ENCODE measurements around the gene PKNOX2. TPM values are rescaled to one million over a fixed set of nuclear protein-coding genes. Genes with fewer than 3 reads are reported as not detected.

Gene PKNOX2
- total and polyA plus RNA-seq, 4 donors = 3.1 to 10.6 (median 7.9) TPM

- peak overlapping the region in 1 of 2 donors; percentile 2 for H3K9ac ChIP-seq (ENCODE audit: insufficient read depth in 1 of 2, low read length in 2 of 2)
- 54 to 69% methylated on average over 17 of the region's 17 CpGs for WGBS, 2 donors
- peak; percentile 32 to 65 (median 60) for DNase-seq
- H3K27me3 ChIP-seq (ENCODE audit: control insufficient read depth in 3 of 3, insufficient read depth in 3 of 3, low read length in 2 of 3) = no peaks in the 10 kb centered on the region
- H3K9me3 ChIP-seq (ENCODE audit: control insufficient read depth in 4 of 4, insufficient read depth in 3 of 4, low read length in 3 of 4) = no peaks in the 10 kb centered on the region
- peak overlapping the region in 1 of 2 donors; percentile 55 for H3K27ac ChIP-seq (ENCODE audit: low read depth in 1 of 2, low read length in 1 of 2)
- no peak for TF ChIP-seq CTCF (IDR thresholded peaks at IDR 0.05; ENCODE audit: control extremely low read depth, extremely low read depth)
- ATAC-seq (ENCODE audit: insufficient read depth, low FRiP score) = no peak
- peaks cover 0 to 48% (median 9%) of the 10 kb centered on the region in 5 donors for H3K4me1 ChIP-seq (ENCODE audit: control insufficient read depth in 5 of 5, insufficient read depth in 5 of 5, low read length in 5 of 5)
- H3K36me3 ChIP-seq (ENCODE audit: control insufficient read depth in 4 of 4, insufficient read depth in 4 of 4, low read length in 4 of 4) = no peaks in the 10 kb centered on the region
- no peak overlapping the region for H3K4me3 ChIP-seq
Measured at GRCh38 chr11:125250318-125251213, 86.0 kb downstream of the PKNOX2 start.

GRCh38 chr11:125251214-125251545 is 86.6 kb downstream of the PKNOX2 start:
- Histone ChIP-seq H3K9ac (ENCODE audit: insufficient read depth in 1 of 2, low read length in 2 of 2) (peak overlapping the region in 1 of 2 donors; percentile 2), H3K27me3 (ENCODE audit: control insufficient read depth in 3 of 3, insufficient read depth in 3 of 3, low read length in 2 of 3) (no peaks in the 10 kb centered on the region), H3K4me3 (no peak overlapping the region), H3K27ac (ENCODE audit: low read depth in 1 of 2, low read length in 1 of 2) (no peak overlapping the region), H3K36me3 (ENCODE audit: control insufficient read depth in 4 of 4, insufficient read depth in 4 of 4, low read length in 4 of 4) (no peaks in the 10 kb centered on the region), H3K9me3 (ENCODE audit: control insufficient read depth in 4 of 4, insufficient read depth in 3 of 4, low read length in 3 of 4) (no peaks in the 10 kb centered on the region), H3K4me1 (ENCODE audit: control insufficient read depth in 5 of 5, insufficient read depth in 5 of 5, low read length in 5 of 5) (peaks cover 0 to 52% (median 13%) of the 10 kb centered on the region in 5 donors)
- 84 to 90% methylated on average over 5 of the region's 5 CpGs for WGBS, 2 donors
- DNase-seq (peak in 2 of 3 donors; percentile 74 to 79), ATAC-seq (ENCODE audit: insufficient read depth, low FRiP score) (no peak)
- TF ChIP-seq CTCF (IDR thresholded peaks at IDR 0.05; ENCODE audit: control extremely low read depth, extremely low read depth) = no peak

GRCh38 chr11:125251956-125252355 is 87.4 kb downstream of the PKNOX2 start:
- peak in 2 of 3 donors; percentile 29 to 49 for DNase-seq

More at GRCh38 chr11:125251956-125252355, 87.4 kb downstream of the PKNOX2 start:
- Histone ChIP-seq H3K27ac (ENCODE audit: low read depth in 1 of 2, low read length in 1 of 2) (no peak overlapping the region), H3K4me3 (no peak overlapping the region), H3K9ac (ENCODE audit: insufficient read depth in 1 of 2, low read length in 2 of 2) (no peak overlapping the region), H3K27me3 (ENCODE audit: control insufficient read depth in 3 of 3, insufficient read depth in 3 of 3, low read length in 2 of 3) (no peaks in the 10 kb centered on the region), H3K4me1 (ENCODE audit: control insufficient read depth in 5 of 5, insufficient read depth in 5 of 5, low read length in 5 of 5) (peaks cover 0 to 60% (median 13%) of the 10 kb centered on the region in 5 donors), H3K9me3 (ENCODE audit: control insufficient read depth in 4 of 4, insufficient read depth in 3 of 4, low read length in 3 of 4) (no peaks in the 10 kb centered on the region), H3K36me3 (ENCODE audit: control insufficient read depth in 4 of 4, insufficient read depth in 4 of 4, low read length in 4 of 4) (no peaks in the 10 kb centered on the region)
- no peak for TF ChIP-seq CTCF (IDR thresholded peaks at IDR 0.05; ENCODE audit: control extremely low read depth, extremely low read depth)
- no peak for ATAC-seq (ENCODE audit: insufficient read depth, low FRiP score)
- 72 to 88% methylated on average over 7 of the region's 7 CpGs for WGBS, 2 donors

Measured in lung (tissue), 12 donors.